HuH-7.5 (cell line): ENCODE measurements around the gene NPR2.

ENCODE experiments used
- DNase-seq: peaks from one replicate; pipeline ENCODE4 v3.0.0; 2011; ENCODE audit warnings: low spot score

NPR2 gene

DNA sequence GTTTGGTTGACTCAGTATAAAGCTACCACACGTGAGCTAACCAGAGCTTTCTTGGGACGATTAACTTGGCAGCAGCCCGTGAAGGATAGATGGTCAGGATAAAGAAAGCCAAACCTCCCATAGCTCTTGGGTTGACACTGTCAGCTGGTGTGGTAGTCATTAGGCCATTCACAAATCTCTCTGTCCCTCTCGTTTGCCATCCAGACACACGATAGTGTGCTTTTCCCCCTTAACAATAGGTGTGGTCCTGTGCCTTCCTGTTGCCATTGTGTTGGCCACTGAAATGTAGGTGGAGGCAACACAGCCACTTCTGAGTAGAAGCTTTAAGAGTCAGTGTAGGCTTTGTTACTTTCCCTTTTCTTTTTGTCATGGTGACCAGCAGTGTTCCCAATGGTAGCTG is 67.1 kb downstream of the NPR2 start:
- DNase-seq, result no peak
